ENCODE data around the gene SEC61A1.
A peak's percentile ranks its signal among the peaks of the same experiment; 100 is the strongest.

SEC61A1 gene

DNA sequence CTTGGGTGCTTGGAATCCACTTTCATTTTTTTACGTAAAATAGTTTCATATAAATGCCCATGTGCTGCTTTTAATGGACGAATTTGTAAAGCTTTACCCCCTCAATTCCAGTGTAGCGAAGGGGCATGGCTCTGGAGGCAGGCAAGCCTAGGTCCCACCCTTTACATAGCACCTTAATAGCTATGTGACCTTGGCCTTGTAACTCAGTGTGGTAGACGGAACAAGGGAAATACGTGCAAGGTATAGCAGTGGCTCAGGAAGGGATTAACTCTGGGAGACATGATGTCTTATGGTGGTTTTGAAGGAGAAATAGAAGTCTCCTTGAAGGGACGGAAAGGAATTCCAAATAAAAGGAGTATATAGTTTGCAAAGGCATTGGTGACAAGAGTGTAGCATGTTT, 1.4 kb downstream of the SEC61A1 start:
- peak overlapping the region; percentile 79 to 96 (median 95) for H3K4me3 ChIP-seq
- peak overlapping the region in 11 of 21 experiments; percentile 92 to 99 (median 97) for H3K27ac ChIP-seq

DNA sequence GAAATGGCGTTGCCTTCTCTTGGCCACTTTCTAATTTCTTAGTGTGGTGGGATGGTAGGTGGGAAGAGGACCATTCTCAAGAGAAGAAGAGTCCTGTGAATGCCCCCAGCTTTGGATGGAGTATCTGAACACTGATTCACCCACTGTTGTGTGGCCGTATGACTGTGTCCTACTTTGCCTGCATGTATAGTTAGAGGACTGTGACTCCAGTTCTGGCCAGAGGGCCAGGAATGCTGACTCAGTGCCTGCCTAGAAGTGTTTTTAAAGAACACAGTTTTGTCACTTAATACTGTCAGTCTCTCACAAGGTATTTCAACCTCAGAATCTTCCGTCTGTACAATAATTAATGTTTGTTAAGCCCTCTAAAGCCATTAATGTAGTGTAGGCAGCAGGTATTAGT, 2.1 kb downstream of the SEC61A1 start:
- Histone ChIP-seq H3K27ac (peak overlapping the region in 3 of 21 experiments; percentile 11 to 98 (median 95)), H3K4me3 (peak overlapping the region in 4 of 7 experiments; percentile 79 to 96 (median 96))

DNA sequence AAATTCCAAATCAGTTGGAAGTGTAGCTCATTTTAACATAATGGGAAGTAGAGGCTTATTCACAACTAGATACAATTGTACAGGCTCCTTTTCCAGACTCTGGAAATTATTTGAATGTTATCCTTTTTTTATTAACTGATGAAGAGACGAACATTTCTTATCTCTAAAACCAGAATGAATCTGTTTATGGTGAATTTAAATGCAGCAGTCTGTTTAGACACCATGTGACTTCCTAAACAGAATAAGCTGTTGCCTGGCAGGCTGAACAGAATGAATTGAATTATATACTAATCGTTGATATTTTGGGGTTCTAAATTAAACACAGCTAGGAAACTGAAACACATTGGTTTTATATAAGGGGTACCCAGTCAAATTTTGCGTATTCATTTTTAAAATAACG, 4.0 kb downstream of the SEC61A1 start:
- no peak overlapping the region for H3K27ac ChIP-seq
- H3K4me3 ChIP-seq: no peak overlapping the region

DNA sequence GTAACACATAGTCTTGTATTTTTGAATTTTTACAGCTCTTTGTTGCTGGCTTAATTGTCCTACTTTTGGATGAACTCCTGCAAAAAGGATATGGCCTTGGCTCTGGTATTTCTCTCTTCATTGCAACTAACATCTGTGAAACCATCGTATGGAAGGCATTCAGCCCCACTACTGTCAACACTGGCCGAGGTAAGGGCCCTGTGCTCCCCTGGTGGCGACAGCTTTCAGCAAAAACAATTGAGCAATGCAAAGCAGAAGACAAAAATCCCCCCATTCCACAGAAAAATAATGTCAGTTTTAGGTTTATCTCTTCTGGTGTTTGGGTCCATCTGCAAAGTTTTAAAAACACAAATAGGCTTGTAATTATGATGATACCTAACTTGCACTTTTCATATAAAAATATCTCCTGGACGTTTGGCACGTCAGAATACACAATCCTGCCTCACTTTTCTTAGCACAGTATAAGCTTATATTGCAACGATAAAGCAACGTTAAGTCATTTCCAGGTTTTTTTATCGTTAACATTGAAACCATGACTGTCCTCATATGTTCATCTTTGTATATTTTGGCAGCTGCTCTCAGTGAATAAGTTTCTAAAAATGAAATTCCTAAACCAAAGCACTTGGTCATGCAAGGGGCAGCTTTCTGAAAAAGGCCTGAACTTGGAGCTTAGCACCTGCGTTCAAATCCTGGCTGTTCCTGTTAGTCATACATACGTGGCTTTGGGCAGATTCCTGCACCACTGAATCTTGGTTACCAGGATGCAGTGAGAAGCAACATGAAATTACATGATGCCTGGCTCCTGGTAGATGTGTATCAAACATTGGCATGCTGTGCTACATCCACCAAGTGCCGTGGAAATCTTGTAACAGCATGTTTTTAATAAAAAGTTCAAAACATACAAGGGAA, 8.5 kb downstream of the SEC61A1 start:
- Histone ChIP-seq H3K4me3 (no peak overlapping the region), H3K27ac (peak overlapping the region in 1 of 21 experiments; percentile 21)

DNA sequence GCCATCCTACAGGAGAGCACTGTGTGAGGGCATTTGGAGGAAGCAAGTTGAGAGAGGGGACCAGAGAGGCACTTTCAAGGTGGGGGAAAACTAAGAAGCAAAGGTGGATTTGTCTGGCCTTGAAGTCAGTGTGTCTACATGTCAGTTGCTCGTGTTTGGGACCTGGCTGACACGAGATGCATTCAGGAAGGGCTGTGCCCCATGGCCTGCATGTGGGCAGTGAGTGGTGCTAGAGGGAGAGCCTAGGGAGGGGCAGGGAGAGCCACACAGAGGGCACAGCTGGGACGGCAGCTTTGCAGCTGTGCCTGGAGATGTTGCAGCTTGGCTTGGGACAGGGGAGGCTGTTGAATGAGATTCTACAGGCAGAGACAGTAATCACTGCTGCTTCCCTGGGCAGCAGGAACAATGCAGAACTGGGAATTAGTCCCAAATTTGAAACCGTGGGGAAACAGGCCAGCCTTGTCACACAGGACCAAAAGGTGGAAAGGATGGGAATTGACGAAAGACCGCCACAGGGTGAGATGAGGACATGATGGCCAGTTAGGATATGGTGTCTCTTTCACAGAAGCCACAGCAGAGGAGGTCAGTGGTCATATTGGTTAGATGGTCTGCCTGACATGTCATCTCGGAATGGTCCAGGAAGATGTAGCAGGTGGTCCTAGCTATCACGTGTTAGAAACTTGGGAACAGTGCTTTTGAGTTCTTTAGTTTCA, 10.0 kb downstream of the SEC61A1 start:
- H3K4me3 ChIP-seq: no peak overlapping the region
- H3K27ac ChIP-seq: no peak overlapping the region

DNA sequence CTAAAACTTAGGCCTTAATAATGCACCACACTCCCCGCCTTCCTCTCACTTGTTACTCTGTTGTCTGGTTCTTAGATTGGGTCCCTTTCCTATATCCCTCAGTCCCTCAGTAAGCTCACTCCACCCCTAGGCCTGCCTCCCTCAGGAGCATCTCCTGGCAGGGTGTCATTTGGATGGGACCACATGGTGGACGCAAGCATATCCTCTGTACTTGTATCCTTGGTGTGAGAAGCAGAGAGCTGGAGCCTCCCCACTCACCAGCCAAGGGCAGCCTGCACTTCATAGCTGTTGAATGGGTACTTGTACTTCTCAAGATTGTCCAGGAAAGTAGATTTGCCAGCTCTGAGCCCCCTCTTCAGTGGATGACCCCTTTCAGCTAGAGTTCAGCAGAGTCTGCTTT, 11.6 kb downstream of the SEC61A1 start:
- Histone ChIP-seq H3K4me3 (no peak overlapping the region), H3K27ac (no peak overlapping the region)

DNA sequence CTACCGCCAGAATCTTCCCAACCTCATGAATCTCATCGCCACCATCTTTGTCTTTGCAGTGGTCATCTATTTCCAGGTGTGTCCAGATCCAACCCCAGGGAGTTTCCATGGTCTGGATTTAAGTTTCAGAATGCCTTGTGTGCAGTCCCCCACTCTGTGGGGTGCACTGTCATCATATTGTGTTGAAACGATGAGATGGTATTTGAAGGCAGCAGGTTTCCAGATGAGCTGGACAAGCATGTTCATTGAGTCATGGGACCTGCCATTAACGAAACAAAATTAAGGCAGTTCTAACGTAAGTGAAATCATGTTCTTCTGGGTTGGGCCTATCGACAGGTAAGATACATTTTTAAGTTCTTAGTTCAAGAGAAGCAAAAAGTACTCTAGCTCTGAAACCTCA, 12.7 kb downstream of the SEC61A1 start:
- Histone ChIP-seq H3K27ac (no peak overlapping the region), H3K4me3 (no peak overlapping the region)

DNA sequence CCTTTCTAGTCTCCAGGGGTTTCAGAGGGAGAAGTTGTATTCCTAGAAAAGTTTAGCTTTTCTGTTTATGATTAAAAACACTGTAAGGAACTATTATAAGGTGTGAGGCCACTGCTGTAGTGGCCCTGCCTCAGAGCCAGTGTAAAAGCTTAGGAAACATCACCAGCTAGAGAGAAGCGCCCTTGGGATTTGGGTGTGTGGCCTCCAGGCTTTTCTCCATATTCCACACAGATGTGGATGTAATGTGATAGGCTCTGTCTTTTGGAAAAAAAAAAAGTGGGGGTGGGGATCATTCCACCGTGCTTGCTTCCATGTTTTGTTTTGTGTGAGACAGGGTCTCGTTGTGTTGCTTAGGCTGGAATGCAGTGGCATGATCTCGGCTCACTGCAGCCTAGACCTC, 13.9 kb downstream of the SEC61A1 start:
- H3K4me3 ChIP-seq: no peak overlapping the region
- H3K27ac ChIP-seq: no peak overlapping the region

DNA sequence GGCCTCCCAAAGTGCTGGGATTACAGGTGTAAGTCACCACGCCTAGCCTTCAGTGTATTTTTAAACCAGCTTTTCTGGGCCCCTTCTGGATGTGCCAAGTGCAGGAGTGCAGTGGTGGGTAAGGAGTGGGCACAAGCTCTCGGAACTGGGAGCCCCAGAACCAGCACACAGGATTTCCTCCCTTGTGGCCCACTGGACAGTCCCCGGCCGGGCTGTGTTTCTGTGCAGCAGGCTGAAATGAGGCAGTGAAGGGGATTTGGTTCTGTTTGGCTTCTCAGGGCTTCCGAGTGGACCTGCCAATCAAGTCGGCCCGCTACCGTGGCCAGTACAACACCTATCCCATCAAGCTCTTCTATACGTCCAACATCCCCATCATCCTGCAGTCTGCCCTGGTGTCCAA, 14.4 kb downstream of the SEC61A1 start:
- no peak overlapping the region for H3K4me3 ChIP-seq

DNA sequence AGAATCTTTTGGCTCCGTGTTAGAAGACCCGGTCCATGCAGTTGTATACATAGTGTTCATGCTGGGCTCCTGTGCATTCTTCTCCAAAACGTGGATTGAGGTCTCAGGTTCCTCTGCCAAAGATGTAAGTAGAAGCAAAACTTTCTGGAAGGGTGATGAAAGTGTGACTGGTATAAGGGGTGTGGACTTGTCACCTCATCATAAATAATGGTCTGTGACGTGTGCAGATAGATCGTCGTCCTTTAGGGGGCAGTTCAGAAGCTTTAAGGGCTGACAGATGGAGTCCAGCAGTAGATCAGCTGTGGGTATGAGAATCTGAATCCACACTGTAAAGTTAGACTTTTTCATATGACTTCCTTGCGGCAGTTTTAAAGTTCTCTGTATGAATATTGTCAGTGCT, 15.3 kb downstream of the SEC61A1 start:
- H3K27ac ChIP-seq: no peak overlapping the region

More for the DNA sequence above, 14.4 kb downstream of the SEC61A1 start:
- no peak overlapping the region for H3K27ac ChIP-seq

DNA sequence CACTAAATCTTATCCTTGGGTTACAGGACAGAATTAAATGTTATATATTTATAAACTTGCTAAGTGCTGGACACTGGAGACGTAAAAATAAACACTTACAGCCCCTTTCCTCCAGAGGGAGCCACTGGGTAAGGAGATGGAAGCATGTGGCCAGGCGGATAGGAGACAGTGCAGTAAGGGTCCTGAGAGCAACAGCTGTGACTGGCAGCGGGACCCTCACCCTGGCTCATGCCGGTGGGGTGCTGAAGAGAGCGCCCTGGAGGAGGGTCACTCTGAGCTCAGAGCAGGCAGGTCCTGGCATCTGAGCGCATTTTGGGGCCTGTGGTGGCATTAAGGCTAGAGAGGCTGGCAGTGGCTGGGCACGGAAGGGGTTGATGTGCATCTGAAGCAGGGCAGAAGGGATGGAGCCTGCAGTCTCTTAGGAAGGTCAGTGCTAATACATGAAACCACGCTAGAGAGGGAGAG, 16.0 kb downstream of the SEC61A1 start:
- Histone ChIP-seq H3K27ac (no peak overlapping the region), H3K4me3 (no peak overlapping the region)

More for the DNA sequence above, 15.3 kb downstream of the SEC61A1 start:
- H3K4me3 ChIP-seq: no peak overlapping the region

DNA sequence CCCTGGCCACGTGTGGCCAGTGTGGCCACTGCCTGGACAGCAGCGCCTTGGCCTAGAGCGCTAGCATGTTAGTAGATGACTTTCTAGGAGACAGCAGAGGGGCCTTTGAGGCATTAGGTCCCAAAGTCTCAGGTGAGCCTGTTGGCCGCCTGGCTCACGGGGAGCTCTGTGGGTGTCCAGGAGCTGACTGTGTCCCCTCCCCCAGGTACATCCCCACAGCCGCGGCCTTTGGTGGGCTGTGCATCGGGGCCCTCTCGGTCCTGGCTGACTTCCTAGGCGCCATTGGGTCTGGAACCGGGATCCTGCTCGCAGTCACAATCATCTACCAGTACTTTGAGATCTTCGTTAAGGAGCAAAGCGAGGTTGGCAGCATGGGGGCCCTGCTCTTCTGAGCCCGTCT, 17.0 kb downstream of the SEC61A1 start:
- Histone ChIP-seq H3K27ac (no peak overlapping the region), H3K4me3 (no peak overlapping the region)

DNA sequence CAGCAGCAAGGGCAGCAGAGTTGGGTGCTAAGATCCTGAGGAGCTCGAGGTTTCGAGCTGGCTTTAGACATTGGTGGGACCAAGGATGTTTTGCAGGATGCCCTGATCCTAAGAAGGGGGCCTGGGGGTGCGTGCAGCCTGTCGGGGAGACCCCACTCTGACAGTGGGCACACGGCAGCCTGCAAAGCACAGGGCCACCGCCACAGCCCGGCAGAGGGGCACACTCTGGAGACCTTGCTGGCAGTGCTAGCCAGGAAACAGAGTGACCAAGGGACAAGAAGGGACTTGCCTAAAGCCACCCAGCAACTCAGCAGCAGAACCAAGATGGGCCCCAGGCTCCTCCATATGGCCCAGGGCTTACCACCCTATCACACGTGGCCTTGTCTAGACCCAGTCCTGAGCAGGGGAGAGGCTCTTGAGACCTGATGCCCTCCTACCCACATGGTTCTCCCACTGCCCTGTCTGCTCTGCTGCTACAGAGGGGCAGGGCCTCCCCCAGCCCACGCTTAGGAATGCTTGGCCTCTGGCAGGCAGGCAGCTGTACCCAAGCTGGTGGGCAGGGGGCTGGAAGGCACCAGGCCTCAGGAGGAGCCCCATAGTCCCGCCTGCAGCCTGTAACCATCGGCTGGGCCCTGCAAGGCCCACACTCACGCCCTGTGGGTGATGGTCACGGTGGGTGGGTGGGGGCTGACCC, 18.8 kb downstream of the SEC61A1 start:
- Histone ChIP-seq H3K4me3 (no peak overlapping the region), H3K27ac (peak overlapping the region in 1 of 21 experiments; percentile 4)

DNA sequence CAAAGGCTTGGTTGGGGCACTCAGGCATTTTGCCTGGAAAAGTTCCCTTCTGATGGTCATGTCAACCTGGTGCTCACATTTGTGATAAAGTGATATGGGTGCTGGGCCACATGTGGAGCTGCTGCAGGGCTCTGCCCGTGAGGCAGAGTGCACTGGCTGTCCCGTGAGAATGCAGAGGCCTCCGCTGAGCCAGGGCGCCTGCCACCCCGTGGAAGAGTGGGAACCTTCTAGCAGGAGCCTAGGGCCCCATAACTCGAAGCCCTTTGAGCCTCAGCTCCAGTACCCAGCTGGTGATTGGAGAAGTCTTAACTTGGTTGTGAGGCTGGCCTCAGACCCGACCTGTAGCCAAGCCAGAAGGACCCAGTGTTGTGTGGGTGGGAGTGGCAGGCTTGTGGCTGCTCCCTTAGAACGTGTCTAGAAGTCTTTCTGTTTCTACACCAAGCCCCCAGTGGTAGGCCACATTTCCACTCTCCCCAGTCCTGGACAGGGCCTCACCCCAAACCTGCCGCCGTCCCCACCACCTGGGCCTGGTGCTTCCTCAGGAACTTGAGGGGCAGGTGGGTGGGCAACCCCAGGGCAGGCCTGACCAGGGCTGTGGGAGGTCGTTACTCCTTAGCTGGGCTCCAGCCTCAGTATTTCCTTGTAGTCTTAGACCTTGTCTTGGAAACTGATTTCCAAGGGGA, 19.7 kb downstream of the SEC61A1 start:
- no peak overlapping the region for H3K4me3 ChIP-seq
- peak overlapping the region in 1 of 21 experiments; percentile 50 for H3K27ac ChIP-seq

DNA sequence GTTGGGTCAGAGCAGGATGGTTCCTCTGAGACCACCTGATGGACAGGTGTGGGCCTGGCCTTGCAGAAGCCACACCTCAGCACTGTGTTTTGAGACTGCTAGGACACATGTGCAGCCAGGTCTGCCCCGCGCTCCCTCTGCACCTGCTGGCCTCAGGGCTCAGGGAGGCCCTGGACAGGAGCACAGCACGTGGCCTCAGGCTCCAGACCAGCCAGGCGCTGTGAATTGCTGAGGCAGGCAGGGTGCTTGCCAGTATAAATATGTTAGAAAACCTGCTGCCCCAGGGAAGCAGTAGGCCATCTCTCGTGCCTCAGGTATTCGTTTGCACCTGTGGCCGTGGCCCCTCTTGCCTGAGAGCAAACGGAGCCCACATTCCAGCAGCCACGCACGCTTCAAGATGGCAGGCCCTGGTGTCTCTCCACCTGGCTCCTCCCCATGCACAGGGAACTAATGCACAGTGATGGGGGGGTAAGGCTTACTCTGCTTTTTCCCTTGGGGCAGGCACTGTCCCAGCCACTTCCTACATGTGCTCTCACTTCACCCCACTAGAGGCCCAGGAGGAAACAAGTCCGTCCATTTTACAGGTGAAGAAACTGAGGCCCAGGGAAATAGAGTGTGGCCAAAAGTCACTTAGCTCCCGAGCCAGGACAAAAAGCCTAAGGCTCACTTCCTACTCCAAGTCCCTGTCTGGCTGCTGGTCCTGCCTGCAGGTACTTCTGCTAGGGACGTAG, 20.4 kb downstream of the SEC61A1 start:
- Histone ChIP-seq H3K27ac (peak overlapping the region in 8 of 21 experiments; percentile 4 to 67 (median 46)), H3K4me3 (no peak overlapping the region)

DNA sequence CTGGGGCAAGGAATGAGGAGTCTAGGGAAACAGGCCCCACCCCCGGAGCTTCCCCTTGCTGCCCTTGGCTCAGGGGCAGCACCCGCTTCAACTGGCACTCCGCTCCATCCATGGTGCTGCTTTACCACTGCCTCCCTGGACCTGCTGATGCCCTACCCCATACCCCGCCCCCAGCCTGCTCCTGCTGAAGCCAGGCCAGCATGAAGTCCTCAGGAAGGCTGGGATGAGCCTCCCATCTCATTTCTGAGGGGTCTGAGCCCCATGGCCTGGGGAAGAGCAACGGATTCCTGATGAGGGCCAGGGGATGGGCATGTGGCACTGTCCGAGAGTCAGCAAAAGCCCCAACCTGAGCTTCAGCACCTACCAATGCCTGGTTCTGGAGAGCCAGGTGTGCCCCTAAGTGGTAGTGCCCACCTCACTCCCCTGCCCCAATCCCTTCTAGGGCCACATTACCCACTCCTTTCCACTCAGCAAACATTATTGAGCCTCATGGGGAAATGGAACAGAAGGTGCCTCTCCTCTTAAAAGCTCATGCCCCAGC, 21.0 kb downstream of the SEC61A1 start:
- no peak overlapping the region for H3K4me3 ChIP-seq
- H3K27ac ChIP-seq: peak overlapping the region in 11 of 21 experiments; percentile 4 to 67 (median 31)

DNA sequence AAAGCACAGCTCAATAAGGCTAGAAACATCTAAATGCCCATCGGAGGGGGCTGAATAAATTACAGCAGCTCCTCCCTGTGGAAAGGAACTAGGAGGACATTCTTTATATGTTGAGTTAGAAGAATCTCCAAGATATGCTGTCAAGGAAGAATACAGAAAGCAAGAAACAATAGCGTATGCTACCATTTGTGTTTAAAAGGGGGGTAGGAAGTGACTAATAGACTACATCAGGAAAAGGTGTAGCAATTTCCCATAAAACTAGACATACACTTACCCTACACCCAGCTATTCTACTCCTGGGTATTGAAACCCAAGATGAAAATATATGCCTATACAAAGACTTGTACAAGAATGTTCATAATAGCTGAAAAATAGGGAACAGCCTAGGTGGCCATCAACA, 21.6 kb downstream of the SEC61A1 start:
- H3K4me3 ChIP-seq: no peak overlapping the region
- H3K27ac ChIP-seq: peak overlapping the region in 12 of 21 experiments; percentile 4 to 67 (median 36)

DNA sequence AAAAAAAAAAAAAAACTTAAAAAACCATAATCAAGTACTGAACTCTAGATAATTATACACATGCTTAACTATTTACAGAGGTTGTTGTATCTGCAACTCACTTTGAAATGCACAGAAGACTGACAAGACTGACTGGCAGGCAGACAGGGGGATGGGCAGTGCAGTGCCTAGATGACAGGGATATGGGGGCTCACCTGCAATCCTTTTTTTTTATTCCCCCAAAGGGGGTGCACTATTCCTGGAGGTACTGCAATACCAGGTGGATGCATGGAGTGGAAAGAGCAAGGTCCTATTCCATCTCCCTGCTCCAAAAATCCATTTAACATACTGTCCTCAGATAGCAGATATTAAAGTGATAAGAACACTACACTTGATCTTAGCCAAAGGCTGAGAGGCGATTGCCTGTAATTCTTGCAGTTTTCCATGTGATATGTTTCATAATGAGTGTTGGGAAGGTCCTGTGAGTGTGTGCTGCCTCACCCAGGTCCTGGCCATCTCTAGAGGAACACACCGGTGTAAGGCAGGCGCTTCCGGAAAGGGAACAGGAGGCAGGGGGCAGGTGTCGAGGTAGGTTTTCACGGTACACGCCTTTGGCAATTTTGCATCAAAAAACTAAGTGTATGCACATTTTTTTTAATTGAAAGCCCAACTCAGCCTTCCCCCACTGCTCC, 22.7 kb downstream of the SEC61A1 start:
- H3K4me3 ChIP-seq: peak overlapping the region; percentile 22 to 48 (median 45)
- peak overlapping the region in 10 of 21 experiments; percentile 5 to 69 (median 39) for H3K27ac ChIP-seq
